ENCODE results near the gene CELA1. TPM values are rescaled to one million over a fixed set of nuclear protein-coding genes. Genes with fewer than 3 reads are reported as not detected.

Gene CELA1
- total RNA-seq, 2 experiments from 2014 or later, result not detected

- BruUV-seq (replicated peaks), result no TSS peak
- Histone ChIP-seq H3K9me2 (ENCODE audit: insufficient read depth, low read length) (no peaks in the 10 kb centered on the region), H2AFZ (ENCODE audit: low read length) (no peak overlapping the region), H3K4me2 (ENCODE audit: low read length) (peak overlapping the region; percentile 52), H3K4me3 (ENCODE audit: low read depth, low read length, poor library complexity, severe bottlenecking) (no peak overlapping the region), H3K4me1 (ENCODE audit: insufficient read depth, low read length, poor library complexity, severe bottlenecking) (peaks cover 13% of the 10 kb centered on the region), H3K27ac (ENCODE audit: low read depth, low read length, poor library complexity, severe bottlenecking) (no peak overlapping the region), H4K20me1 (ENCODE audit: insufficient read depth, low read length) (no peaks in the 10 kb centered on the region), H3K9me3 (ENCODE audit: low read length) (no peaks in the 10 kb centered on the region), H3K79me2 (ENCODE audit: insufficient read depth, low read depth, low read length) (no peaks in the 10 kb centered on the region), H3K36me3 (ENCODE audit: insufficient read depth, low read length) (no peaks in the 10 kb centered on the region)
- POLR2A ChIA-PET, result interaction anchor here (0.6 to 1.0 kb wide), 2 partner anchors 12 to 112 kb away, joined by 3 to 5 read pairs; no protein-coding TSS in a partner anchor
- CTCF ChIA-PET (ENCODE audit: unreplicated experiment), result interaction anchor here (0.5 kb wide), 1 partner anchor 89 kb away, joined by 3 read pairs; no protein-coding TSS in a partner anchor
- intact Hi-C loops (cut with micrococcal nuclease; ENCODE audit: unreplicated experiment), result no loop called here
- DNase-seq (ENCODE audit: low spot score), result peak; percentile 18
- TF ChIP-seq CTCF (conservative IDR thresholded peaks at IDR 0.05; ENCODE audit: low read length) (no peak), EZH2phosphoT487 (IDR thresholded peaks at IDR 0.05; ENCODE audit: borderline replicate concordance, low read depth, low read length) (no peak)
These were observed 11.0 kb upstream of the CELA1 start for GRCh38 chr12:51357374-51358047.

DNA sequence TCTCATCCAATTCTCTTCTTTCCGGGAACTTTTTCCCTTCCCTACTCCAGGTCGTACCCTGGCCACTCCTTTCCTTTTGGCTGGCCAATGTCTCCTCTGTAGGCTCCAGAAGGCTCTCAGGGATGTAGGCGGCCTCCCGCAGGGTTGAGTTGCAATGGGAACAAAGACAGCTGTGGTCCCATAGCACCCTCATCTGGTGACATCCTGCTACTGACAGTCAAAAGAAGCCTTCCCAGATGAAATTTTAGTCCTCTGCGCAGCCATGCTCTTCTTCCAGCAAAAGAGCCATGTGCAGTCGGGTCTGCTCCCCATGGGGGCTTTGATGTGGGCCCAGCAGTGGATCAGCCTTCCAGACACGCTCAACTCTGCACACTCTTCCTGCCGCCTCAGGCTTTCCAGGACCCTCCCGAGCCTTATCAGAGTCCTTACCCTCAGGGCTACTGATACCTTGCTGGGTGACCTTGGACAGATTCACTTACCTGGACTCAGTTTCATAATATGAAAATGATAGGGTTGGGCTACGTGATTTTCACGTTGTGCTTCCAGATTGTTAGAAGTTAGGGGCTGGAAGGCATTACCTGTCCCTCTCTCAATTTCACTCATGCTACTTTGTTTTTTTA, 5.5 kb upstream of the CELA1 start:
- Histone ChIP-seq H3K4me3 (ENCODE audit: low read depth, low read length, poor library complexity, severe bottlenecking) (no peak overlapping the region), H2AFZ (ENCODE audit: low read length) (no peak overlapping the region), H3K4me2 (ENCODE audit: low read length) (no peak overlapping the region), H3K9me3 (ENCODE audit: low read length) (no peaks in the 10 kb centered on the region), H3K9me2 (ENCODE audit: insufficient read depth, low read length) (no peaks in the 10 kb centered on the region), H3K4me1 (ENCODE audit: insufficient read depth, low read length, poor library complexity, severe bottlenecking) (peaks cover 2% of the 10 kb centered on the region), H3K36me3 (ENCODE audit: insufficient read depth, low read length) (no peaks in the 10 kb centered on the region), H3K27ac (ENCODE audit: low read depth, low read length, poor library complexity, severe bottlenecking) (no peak overlapping the region), H4K20me1 (ENCODE audit: insufficient read depth, low read length) (no peaks in the 10 kb centered on the region), H3K79me2 (ENCODE audit: insufficient read depth, low read depth, low read length) (no peaks in the 10 kb centered on the region)
- DNase-seq (ENCODE audit: low spot score), result peak; percentile 48
- ChIA-PET CTCF (ENCODE audit: unreplicated experiment) (interaction anchor here (1.1 kb wide), 1 partner anchor 15 kb away, joined by 4 read pairs; no protein-coding TSS in a partner anchor), POLR2A (no interaction called here)
- no TSS peak for BruUV-seq (replicated peaks)
- TF ChIP-seq EZH2phosphoT487 (IDR thresholded peaks at IDR 0.05; ENCODE audit: borderline replicate concordance, low read depth, low read length) (no peak), CTCF (conservative IDR thresholded peaks at IDR 0.05; ENCODE audit: low read length) (peak; percentile 79)
- intact Hi-C loops (cut with micrococcal nuclease; ENCODE audit: unreplicated experiment), result no loop called here

DNA sequence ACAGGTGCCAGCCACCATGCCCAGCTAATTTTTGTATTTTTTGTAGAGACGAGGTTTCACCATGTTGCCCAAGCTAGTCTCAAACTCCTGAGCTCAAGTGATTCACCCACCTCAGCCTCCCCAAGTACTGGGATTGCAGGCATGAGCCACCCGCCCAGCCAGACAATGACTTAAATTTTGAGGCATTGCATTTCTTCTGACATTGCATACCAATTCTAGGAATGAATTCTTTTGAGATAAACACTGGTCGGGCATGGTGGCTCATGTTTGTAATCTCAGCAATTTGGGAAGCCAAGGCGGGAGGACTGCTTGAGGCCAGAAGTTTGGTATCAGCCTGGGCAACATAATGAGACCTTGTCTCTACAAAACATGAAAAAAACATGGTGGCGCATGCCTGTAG, 2.5 kb upstream of the CELA1 start:
- H4K20me1 ChIP-seq (ENCODE audit: insufficient read depth, low read length), result no peaks in the 10 kb centered on the region
- no peak overlapping the region for H2AFZ ChIP-seq (ENCODE audit: low read length)
- no peaks in the 10 kb centered on the region for H3K4me1 ChIP-seq (ENCODE audit: insufficient read depth, low read length, poor library complexity, severe bottlenecking)
- H3K4me3 ChIP-seq (ENCODE audit: low read depth, low read length, poor library complexity, severe bottlenecking), result no peak overlapping the region
- POLR2A ChIA-PET, result interaction anchor here (0.6 to 1.2 kb wide), 2 partner anchors 20 to 464 kb away, joined by 3 to 4 read pairs; no protein-coding TSS in a partner anchor
- H3K36me3 ChIP-seq (ENCODE audit: insufficient read depth, low read length), result no peaks in the 10 kb centered on the region
- no peaks in the 10 kb centered on the region for H3K9me3 ChIP-seq (ENCODE audit: low read length)
- TF ChIP-seq CTCF (conservative IDR thresholded peaks at IDR 0.05; ENCODE audit: low read length) (no peak), EZH2phosphoT487 (IDR thresholded peaks at IDR 0.05; ENCODE audit: borderline replicate concordance, low read depth, low read length) (no peak)
- CTCF ChIA-PET (ENCODE audit: unreplicated experiment), result no interaction called here
- no peak overlapping the region for H3K27ac ChIP-seq (ENCODE audit: low read depth, low read length, poor library complexity, severe bottlenecking)
- DNase-seq (ENCODE audit: low spot score), result no peak
- no peak overlapping the region for H3K4me2 ChIP-seq (ENCODE audit: low read length)
- no TSS peak for BruUV-seq (replicated peaks)
- intact Hi-C loops (cut with micrococcal nuclease; ENCODE audit: unreplicated experiment), result loop anchor here (10.0 kb wide), 1 partner anchor 584 kb away; the partner anchor contains the start of gene ATF1
- no peaks in the 10 kb centered on the region for H3K79me2 ChIP-seq (ENCODE audit: insufficient read depth, low read depth, low read length)
- H3K9me2 ChIP-seq (ENCODE audit: insufficient read depth, low read length), result no peaks in the 10 kb centered on the region

Data from OCI-LY7 (cell line).